Vagina (tissue), 2 donors: ENCODE measurements around the gene SPG11. TPM values are rescaled to one million over a fixed set of nuclear protein-coding genes. Genes with fewer than 3 reads are reported as not detected.
A peak's percentile ranks its signal among the peaks of the same experiment; 100 is the strongest.
"Not testable (repeated sequence)": the region's sequence is repeated elsewhere in the genome, so short reads cannot be mapped to it uniquely, and the experiment has no call there.

Experiments
- DNase-seq, 2 donors: peaks; one replicate each; pipeline ENCODE4 v3.0.0-alpha.2; 2017; ENCODE audit errors: extremely low spot score in 2 of 2
- H3K27ac ChIP-seq: fragments of 200-600 bp; sonication (generic); one replicate; pipeline ENCODE4 v1.5.1; 2019
- H3K27me3 ChIP-seq: fragments of 200-600 bp; sonication (generic); one replicate; pipeline ENCODE4 v1.5.1; 2019
- H3K36me3 ChIP-seq, 2 donors: fragments of 200-600 bp; sonication (generic); one replicate each; pipeline ENCODE4 v1.5.1; 2017 to 2019
- H3K4me1 ChIP-seq: fragments of 200-600 bp; sonication (generic); one replicate; pipeline ENCODE4 v1.5.1; 2019
- H3K4me3 ChIP-seq, 2 donors: fragments of 200-600 bp; sonication (generic); 1 replicate in 1 of 2; 2 replicates in 1 of 2; pipeline ENCODE4 v1.5.1; 2016 to 2019
- H3K9me3 ChIP-seq: fragments of 200-600 bp; sonication (generic); one replicate; pipeline ENCODE4 v1.5.1; 2019
- POLR2A ChIP-seq, 2 donors: fragments of 450-650 bp; IDR thresholded peaks; one replicate each; pipeline ENCODE4 v1.6.1; 2017; ENCODE audit warnings: antibody characterized with exemption in 2 of 2, mild to moderate bottlenecking in 2 of 2, moderate library complexity in 2 of 2
- POLR2AphosphoS5 ChIP-seq, 2 donors: sonication (generic); formaldehyde crosslinking; IDR thresholded peaks; one replicate each; pipeline ENCODE4 v1.9.0; 2017; ENCODE audit warnings: antibody characterized with exemption in 2 of 2, mild to moderate bottlenecking in 2 of 2, low read depth in 1 of 2; ENCODE audit not compliant: insufficient read depth in 1 of 2
- intact Hi-C: fragments of 100-400 bp; cut with DNase I; formaldehyde crosslinking; loops from one replicate; pipeline ENCODE4 v1.15.1; 2023
- total RNA-seq: library from RNA; depleted of rRNA; stranded (reverse); fragments of >200 nt; gene quantifications from one replicate; pipeline ENCODE4 v1.2.3, GENCODE V29; 2016
- TF ChIP-seq, protein P1 (sequence below), 3 experiments: fragments of 450-650 bp in 2 of 3; fragments of 200-600 bp in 1 of 3; sonication (generic) in 1 of 3; IDR thresholded peaks; one replicate each; pipeline ENCODE4 v1.5.1; 2017 to 2019; ENCODE audit warnings: antibody characterized with exemption in 3 of 3, mild to moderate bottlenecking in 2 of 3, moderate library complexity in 2 of 3

The SPG11 gene
- total RNA-seq, 1 donor from 2014 or later, result 98.2 TPM

DNA sequence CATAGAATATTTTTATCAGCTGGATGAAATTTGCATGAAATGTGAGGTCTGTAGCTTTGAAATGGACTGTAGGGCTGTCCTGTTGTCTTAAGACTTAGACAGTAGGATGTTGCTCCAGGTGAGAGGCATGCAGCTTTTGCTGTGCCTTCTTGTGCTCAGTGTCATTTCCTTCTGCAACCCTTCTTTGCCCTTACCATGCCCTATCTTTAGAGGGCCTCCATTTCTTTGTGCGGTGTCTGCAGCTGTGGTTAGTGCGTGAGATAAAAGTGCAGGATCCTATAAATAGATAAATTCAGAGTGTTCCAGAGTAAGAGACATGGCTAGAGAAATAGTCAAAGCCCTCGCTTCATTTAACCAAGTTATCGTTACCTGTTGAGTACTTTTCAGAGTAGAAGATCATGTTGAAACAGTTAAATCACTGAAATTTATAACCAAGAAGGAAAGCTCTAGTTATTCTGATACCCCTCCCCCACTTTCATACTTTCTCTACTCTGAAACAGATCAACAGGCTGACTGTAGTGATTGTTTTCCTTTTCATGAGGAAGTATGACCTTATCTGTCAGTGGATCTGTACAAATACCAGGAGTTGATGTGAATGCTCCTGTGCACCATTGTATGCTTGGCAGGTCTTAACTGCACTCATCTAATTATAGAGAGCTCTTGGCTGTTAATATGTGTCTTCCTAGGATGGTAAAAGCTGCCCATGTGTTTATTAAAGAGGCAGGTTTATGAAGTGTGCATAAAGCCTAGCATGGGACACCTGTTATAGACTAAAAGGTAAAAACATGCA lies 108.3 kb downstream of the SPG11 start:
- no peaks in the 10 kb centered on the region for H3K27me3 ChIP-seq
- no peaks in the 10 kb centered on the region for H3K9me3 ChIP-seq
- TF ChIP-seq POLR2A (IDR thresholded peaks at IDR 0.05) (no peak), POLR2AphosphoS5 (IDR thresholded peaks at IDR 0.05; ENCODE audit: insufficient read depth in 1 of 2, low read depth in 1 of 2) (no peak)
- TF ChIP-seq, protein P1, sequence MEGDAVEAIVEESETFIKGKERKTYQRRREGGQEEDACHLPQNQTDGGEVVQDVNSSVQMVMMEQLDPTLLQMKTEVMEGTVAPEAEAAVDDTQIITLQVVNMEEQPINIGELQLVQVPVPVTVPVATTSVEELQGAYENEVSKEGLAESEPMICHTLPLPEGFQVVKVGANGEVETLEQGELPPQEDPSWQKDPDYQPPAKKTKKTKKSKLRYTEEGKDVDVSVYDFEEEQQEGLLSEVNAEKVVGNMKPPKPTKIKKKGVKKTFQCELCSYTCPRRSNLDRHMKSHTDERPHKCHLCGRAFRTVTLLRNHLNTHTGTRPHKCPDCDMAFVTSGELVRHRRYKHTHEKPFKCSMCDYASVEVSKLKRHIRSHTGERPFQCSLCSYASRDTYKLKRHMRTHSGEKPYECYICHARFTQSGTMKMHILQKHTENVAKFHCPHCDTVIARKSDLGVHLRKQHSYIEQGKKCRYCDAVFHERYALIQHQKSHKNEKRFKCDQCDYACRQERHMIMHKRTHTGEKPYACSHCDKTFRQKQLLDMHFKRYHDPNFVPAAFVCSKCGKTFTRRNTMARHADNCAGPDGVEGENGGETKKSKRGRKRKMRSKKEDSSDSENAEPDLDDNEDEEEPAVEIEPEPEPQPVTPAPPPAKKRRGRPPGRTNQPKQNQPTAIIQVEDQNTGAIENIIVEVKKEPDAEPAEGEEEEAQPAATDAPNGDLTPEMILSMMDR (IDR thresholded peaks at IDR 0.05), result no peak
- intact Hi-C loops, result no loop called here
- no peak overlapping the region for H3K4me3 ChIP-seq
- no peak for DNase-seq
- peaks cover 0 to 78% of the 10 kb centered on the region in 2 donors for H3K36me3 ChIP-seq
- H3K27ac ChIP-seq, result no peak overlapping the region
- peaks cover 11% of the 10 kb centered on the region for H3K4me1 ChIP-seq

DNA sequence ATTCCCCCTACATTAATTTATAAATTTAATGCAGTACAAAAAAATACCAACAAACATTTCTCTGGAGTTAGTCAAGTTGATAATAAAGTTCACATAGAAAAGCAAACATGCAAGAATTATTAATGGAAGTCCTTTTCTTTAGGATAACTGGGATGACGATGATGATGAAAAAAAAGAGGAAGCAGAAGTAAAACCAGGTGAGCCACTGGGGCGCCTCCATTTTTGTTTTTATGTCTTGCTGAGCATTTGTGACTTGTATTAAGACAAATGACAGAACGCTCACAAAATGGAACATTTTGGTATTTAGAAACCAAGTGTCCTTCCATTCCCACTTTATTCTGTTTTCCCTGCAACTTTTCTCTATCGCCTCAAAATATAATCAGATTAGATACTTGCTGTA lies 112.7 kb downstream of the SPG11 start:
- no peak overlapping the region for H3K27ac ChIP-seq

DNA sequence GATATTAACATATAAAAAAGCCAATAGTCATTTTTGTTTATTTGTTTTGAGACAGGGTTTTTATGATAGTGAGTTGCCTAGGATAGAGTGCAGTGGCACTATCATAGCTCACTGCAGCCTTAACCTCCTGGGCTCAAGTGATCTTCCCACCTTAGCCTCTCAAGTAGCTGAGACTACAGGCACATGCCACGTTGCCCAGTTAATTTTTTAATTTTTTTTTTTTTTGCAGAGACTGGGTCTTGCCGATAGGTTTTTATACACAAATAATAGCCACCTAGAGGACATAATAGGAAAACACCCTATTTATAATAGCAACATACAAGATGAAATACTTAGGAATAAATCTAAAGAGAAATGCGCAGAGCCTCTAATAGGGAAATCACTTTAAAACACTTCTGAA lies 113.2 kb downstream of the SPG11 start:
- H3K36me3 ChIP-seq, result peaks cover 0 to 31% of the 10 kb centered on the region in 2 donors

More for the DNA sequence above, 112.7 kb downstream of the SPG11 start:
- intact Hi-C loops, result no loop called here
- DNase-seq, result no peak
- Histone ChIP-seq H3K27me3 (no peaks in the 10 kb centered on the region), H3K4me1 (peaks cover 29% of the 10 kb centered on the region), H3K9me3 (no peaks in the 10 kb centered on the region), H3K36me3 (peaks cover 0 to 36% of the 10 kb centered on the region in 2 donors), H3K4me3 (no peak overlapping the region)
- TF ChIP-seq, protein P1 (IDR thresholded peaks at IDR 0.05), result no peak
- TF ChIP-seq POLR2A (IDR thresholded peaks at IDR 0.05), result no peak
- no peak for TF ChIP-seq POLR2AphosphoS5 (IDR thresholded peaks at IDR 0.05; ENCODE audit: insufficient read depth in 1 of 2, low read depth in 1 of 2)

DNA sequence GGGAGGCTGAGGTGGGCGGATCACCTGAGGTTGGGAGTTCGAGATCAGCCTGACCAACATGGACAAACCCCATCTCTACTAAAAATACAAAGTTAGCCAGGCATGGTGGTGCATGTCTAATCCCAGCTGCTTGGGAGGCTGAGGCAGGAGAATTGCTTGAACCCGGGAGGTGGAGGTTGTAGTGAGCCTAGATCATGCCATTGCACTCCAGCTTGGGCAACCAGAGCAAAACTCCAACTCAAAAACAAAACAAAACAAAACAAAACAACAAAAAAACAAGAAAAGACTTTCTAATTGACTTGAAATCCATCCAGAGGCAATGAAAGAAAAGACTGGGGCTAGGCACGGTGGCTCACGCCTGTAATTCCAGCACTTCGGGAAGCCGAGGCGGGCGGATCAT lies 114.3 kb downstream of the SPG11 start:
- H3K27me3 ChIP-seq, H3K9me3 ChIP-seq, intact Hi-C loops, H3K4me3 ChIP-seq, DNase-seq, H3K27ac ChIP-seq: not testable (repeated sequence)
- H3K4me1 ChIP-seq, result peaks cover 39% of the 10 kb centered on the region
- H3K36me3 ChIP-seq, result peaks cover 0 to 25% of the 10 kb centered on the region in 2 donors

More for the DNA sequence above, 113.2 kb downstream of the SPG11 start:
- Histone ChIP-seq H3K27me3 (no peaks in the 10 kb centered on the region), H3K9me3 (no peaks in the 10 kb centered on the region), H3K4me3 (no peak overlapping the region), H3K27ac (no peak overlapping the region), H3K4me1 (peaks cover 33% of the 10 kb centered on the region)
- TF ChIP-seq, protein P1 (IDR thresholded peaks at IDR 0.05), result peak in 1 of 3 experiments; percentile 12
- no peak for TF ChIP-seq POLR2A (IDR thresholded peaks at IDR 0.05)
- TF ChIP-seq POLR2AphosphoS5 (IDR thresholded peaks at IDR 0.05; ENCODE audit: insufficient read depth in 1 of 2, low read depth in 1 of 2), result no peak
- no peak for DNase-seq
- intact Hi-C loops, result no loop called here

DNA sequence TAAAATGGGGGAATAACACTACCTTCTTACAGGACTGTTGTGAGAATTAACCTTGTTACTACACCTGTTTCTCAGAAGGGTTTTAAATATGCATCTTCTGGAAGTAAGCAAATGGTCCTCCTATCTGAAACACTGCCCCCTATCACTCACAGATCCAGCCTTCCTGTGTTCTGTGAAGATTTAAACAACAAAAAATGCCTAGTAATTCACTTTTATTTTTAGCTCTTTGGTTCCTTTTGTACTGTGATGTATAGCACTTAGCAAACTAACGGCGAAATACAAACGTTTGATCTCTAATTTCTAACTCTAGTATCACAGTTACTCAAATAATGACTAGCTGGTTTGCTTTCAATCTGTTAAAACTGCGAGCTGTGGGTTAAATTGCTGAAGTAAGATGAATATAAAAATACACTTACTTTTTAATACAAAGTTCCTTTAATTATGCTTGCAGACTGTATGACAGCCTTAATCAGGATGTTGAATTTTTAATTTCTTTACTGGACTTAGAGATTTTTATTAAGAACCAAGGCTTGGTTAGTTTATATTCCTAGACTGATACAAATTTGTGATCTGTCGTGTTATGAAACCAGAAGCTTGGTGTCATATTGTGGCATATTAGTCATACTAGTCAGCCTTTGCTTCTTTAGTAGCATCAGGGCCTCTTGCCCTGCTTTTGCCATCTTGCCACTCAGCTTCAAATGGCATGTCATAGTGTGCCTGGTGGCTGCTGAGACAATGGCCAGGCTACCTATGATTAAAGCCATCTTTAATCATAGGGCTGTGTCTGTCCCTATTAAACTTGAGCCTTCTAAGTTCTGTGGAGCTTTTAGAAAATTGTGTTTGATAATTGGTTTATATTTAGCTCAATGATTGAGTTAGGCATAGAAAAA lies 117.3 kb downstream of the SPG11 start:
- Histone ChIP-seq H3K9me3 (no peaks in the 10 kb centered on the region), H3K4me3 (no peak overlapping the region), H3K36me3 (no peaks in the 10 kb centered on the region), H3K4me1 (peaks cover 68% of the 10 kb centered on the region), H3K27me3 (no peaks in the 10 kb centered on the region), H3K27ac (no peak overlapping the region)
- intact Hi-C loops, result no loop called here
- no peak for TF ChIP-seq POLR2AphosphoS5 (IDR thresholded peaks at IDR 0.05; ENCODE audit: insufficient read depth in 1 of 2, low read depth in 1 of 2)
- TF ChIP-seq, protein P1 (IDR thresholded peaks at IDR 0.05), result no peak
- TF ChIP-seq POLR2A (IDR thresholded peaks at IDR 0.05), result no peak
- DNase-seq, result no peak

DNA sequence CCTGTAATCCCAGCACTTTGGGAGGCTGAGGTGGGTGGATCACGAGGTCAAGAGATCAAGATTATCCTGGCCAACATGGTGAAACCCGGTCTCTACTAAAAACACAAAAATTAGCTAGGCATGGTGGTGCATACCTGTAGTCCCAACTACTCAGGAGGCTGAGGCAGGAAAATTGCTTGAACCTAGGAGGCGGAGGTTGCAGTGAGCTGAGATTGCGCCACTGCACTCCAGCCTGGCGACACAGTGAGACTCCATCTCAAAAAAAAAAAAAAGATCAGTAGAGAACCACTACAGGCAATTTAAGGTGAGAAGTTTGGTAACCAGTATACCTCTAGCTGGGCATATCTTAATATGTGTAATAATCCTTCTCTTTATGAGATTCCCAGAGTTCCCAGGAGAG lies 118.7 kb downstream of the SPG11 start:
- intact Hi-C loops, H3K36me3 ChIP-seq, DNase-seq, H3K4me3 ChIP-seq, H3K27ac ChIP-seq, H3K27me3 ChIP-seq, H3K9me3 ChIP-seq: not testable (repeated sequence)
- peaks cover 67% of the 10 kb centered on the region for H3K4me1 ChIP-seq
